Activated CD4-positive, alpha-beta memory T cell treated with anti-CD3 and anti-CD28 coated beads for 36 hours (primary cell): ENCODE data around the gene SLC25A10. TPM values are rescaled to one million over a fixed set of nuclear protein-coding genes. Genes with fewer than 3 reads are reported as not detected.

ENCODE experiments used
- CTCF ChIA-PET: fragments of 350-600 bp; sonication (Branson Sonifier 250); formaldehyde crosslinking; loops from one replicate; lab custom pipeline; 2021; ENCODE audit warnings: antibody characterized with exemption, inconsistent platforms; lab: Charles Lee
- POLR2A ChIA-PET: fragments of 350-600 bp; sonication (Branson Sonifier 250); formaldehyde crosslinking; loops from one replicate; lab custom pipeline; 2021; ENCODE audit warnings: antibody characterized with exemption; lab: Charles Lee
- DNase-seq: peaks from one replicate; pipeline ENCODE4 v3.0.0-alpha.2; 2020
- H3K27ac Mint-ChIP-seq: one replicate; pipeline ENCODE4 v1.8.0; 2021; ENCODE audit warnings: mixed read lengths
- H3K27me3 Mint-ChIP-seq: one replicate; pipeline ENCODE4 v1.8.0; 2021; ENCODE audit warnings: mixed read lengths
- H3K36me3 Mint-ChIP-seq: one replicate; pipeline ENCODE4 v1.8.0; 2021; ENCODE audit warnings: mixed read lengths
- H3K4me1 Mint-ChIP-seq: one replicate; pipeline ENCODE4 v1.8.0; 2021; ENCODE audit warnings: low read depth, mixed read lengths
- H3K4me3 Mint-ChIP-seq: one replicate; pipeline ENCODE4 v1.8.0; 2021; ENCODE audit warnings: mild to moderate bottlenecking, mixed read lengths
- H3K9me3 Mint-ChIP-seq: one replicate; pipeline ENCODE4 v1.8.0; 2021; ENCODE audit warnings: mixed read lengths
- intact Hi-C: fragments of 100-400 bp; cut with micrococcal nuclease; formaldehyde crosslinking; loops from one replicate; pipeline ENCODE4 v1.15.1; 2023
- microRNA-seq: library from miRNA; unstranded; fragments of <30 nt; microRNA quantifications from one replicate; pipeline ENCODE4 v1.2.0, GENCODE V29; 2022; ENCODE audit warnings: borderline number of aligned reads, borderline microRNAs expressed, borderline replicate concordance
- total RNA-seq, 2 experiments: library from RNA; stranded (reverse); gene quantifications; one replicate each; pipeline ENCODE4 v1.2.3, GENCODE V29; 2021

Gene SLC25A10
- total RNA-seq, 2 experiments from 2014 or later: 25.1 to 25.7 TPM

DNA sequence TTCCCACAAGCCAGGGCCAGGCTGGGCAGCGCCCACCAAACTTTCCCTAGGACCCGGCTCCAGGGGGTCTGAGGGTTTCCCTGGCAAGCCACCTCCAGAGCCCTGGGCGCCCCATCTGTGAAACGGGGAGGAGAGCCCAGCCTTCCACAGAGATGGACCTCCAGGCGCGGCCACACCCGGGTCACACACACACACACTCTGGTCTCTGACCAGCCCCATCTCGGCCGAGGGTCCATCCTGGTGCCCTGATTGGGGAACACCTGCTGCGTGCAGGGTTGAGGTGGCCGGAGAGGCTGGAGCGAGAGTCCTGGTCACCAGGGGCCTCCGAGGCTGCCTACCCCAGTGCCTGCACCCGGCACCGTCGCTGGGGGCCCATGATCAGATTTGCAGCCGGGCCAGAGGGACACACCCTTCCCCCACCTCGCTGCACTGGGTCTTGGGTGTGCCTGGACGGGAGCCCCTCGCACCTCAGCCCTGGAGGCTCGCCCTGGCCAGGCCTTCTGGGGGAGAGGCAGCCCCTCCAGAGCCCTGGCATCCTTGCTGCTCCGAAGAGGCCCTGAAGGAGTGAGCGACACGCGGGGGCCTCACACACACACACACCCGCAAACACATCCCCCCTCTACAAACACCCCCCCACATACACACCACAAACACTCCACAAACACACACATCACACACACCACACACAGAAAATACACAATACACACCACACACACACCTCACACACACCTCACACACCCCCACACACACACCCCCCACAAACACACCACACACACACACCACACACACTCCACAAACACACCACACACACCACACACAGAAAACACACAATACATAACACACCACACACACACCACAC lies 29.7 kb downstream of the SLC25A10 start:
- no peak overlapping the region for H3K4me3 Mint-ChIP-seq
- no peak overlapping the region for H3K27ac Mint-ChIP-seq
- H3K9me3 Mint-ChIP-seq: no peaks in the 10 kb centered on the region
- ChIA-PET POLR2A (no interaction called here), CTCF (no interaction called here)
- intact Hi-C loops: no loop called here
- no peaks in the 10 kb centered on the region for H3K36me3 Mint-ChIP-seq
- peaks cover 2% of the 10 kb centered on the region for H3K4me1 Mint-ChIP-seq
- peaks cover 3% of the 10 kb centered on the region for H3K27me3 Mint-ChIP-seq
- no peak for DNase-seq

Small RNA genes within 50 kb of the gene (microRNA-seq; reads per million reads assigned to microRNA genes)
- gene MIR6786: not detected

Other genes starting within 250 kb of the SLC25A10 start
- 1,000 to 10,000 TPM; 3,773 to 3,928 TPM for gene ACTG1, start 199.5 kb upstream of the SLC25A10 start, total RNA-seq
- gene FSCN2, start 183.9 kb upstream of the SLC25A10 start, total RNA-seq: under 1 TPM; 0.33 to 0.46 TPM
- 10 to 100 TPM; 33.5 to 39.7 TPM for gene FAAP100, start 159.9 kb upstream of the SLC25A10 start, total RNA-seq
- gene NPLOC4, start 75.2 kb upstream of the SLC25A10 start, total RNA-seq: 10 to 100 TPM; 78.4 to 93.2 TPM
- gene TSPAN10, start 75.1 kb upstream of the SLC25A10 start, total RNA-seq: under 1 TPM; 0.36 to 0.45 TPM
- gene PDE6G, start 55.7 kb upstream of the SLC25A10 start, total RNA-seq: 1 to 10 TPM; 1.1 to 1.5 TPM
- gene OXLD1, start 45.7 kb upstream of the SLC25A10 start, total RNA-seq: 10 to 100 TPM; 49.6 to 57.7 TPM
- 10 to 100 TPM; 34.0 to 36.8 TPM for gene CCDC137, start 45.5 kb upstream of the SLC25A10 start, total RNA-seq
- 10 to 100 TPM; 15.1 to 17.1 TPM for gene ARL16, start 28.5 kb upstream of the SLC25A10 start, total RNA-seq
- gene HGS, start 28.3 kb upstream of the SLC25A10 start, total RNA-seq: 100 to 1,000 TPM in 1 of 2 experiments, 10 to 100 TPM in 1; 96.9 to 111 TPM
- gene MRPL12, start 8.9 kb upstream of the SLC25A10 start, total RNA-seq: 100 to 1,000 TPM; 112 to 118 TPM
- not detected for gene GCGR, start 91.9 kb downstream of the SLC25A10 start, total RNA-seq
- 10 to 100 TPM; 67.4 to 68.3 TPM for gene MCRIP1, start 121.0 kb downstream of the SLC25A10 start, total RNA-seq
- gene PPP1R27, start 122.8 kb downstream of the SLC25A10 start, total RNA-seq: not detected
- 100 to 1,000 TPM; 358 to 367 TPM for gene P4HB, start 148.3 kb downstream of the SLC25A10 start, total RNA-seq
- 100 to 1,000 TPM; 526 to 531 TPM for gene ARHGDIA, start 159.1 kb downstream of the SLC25A10 start, total RNA-seq
- 100 to 1,000 TPM; 208 to 210 TPM for gene ALYREF, start 179.3 kb downstream of the SLC25A10 start, total RNA-seq
- gene ANAPC11, start 179.4 kb downstream of the SLC25A10 start, total RNA-seq: 100 to 1,000 TPM; 172 to 173 TPM
- not detected for gene NPB, start 190.0 kb downstream of the SLC25A10 start, total RNA-seq
- gene PCYT2, start 199.1 kb downstream of the SLC25A10 start, total RNA-seq: 10 to 100 TPM; 28.8 to 29.7 TPM
- gene SIRT7, start 205.9 kb downstream of the SLC25A10 start, total RNA-seq: 10 to 100 TPM; 32.0 to 33.1 TPM
- gene MAFG, start 215.5 kb downstream of the SLC25A10 start, total RNA-seq: 10 to 100 TPM; 23.4 to 24.1 TPM
- gene PYCR1, start 225.0 kb downstream of the SLC25A10 start, total RNA-seq: 10 to 100 TPM; 88.9 to 89.8 TPM
- not detected for gene MYADML2, start 234.9 kb downstream of the SLC25A10 start, total RNA-seq
- under 1 TPM; 0.22 to 0.40 TPM for gene NOTUM, start 248.9 kb downstream of the SLC25A10 start, total RNA-seq